Measurements from ENCODE around the gene PLEKHA7.
"Not testable (repeated sequence)": the region's sequence is repeated elsewhere in the genome, so short reads cannot be mapped to it uniquely, and the experiment has no call there.

- not testable (repeated sequence) for TF ChIP-seq CTCF (optimal IDR thresholded peaks at IDR 0.05 in 1 of 3, IDR thresholded peaks at IDR 0.05 in 1 of 3, conservative IDR thresholded peaks at IDR 0.05 in 1 of 3; ENCODE audit: extremely low read depth in 1 of 3, insufficient read depth in 2 of 3, low read length in 3 of 3); EZH2 (IDR thresholded peaks at IDR 0.05; ENCODE audit: low read length)
Observed at GRCh38 chr11:16904761-16905160, 109.5 kb downstream of the PLEKHA7 start.

Measured in keratinocyte (primary cell).